Adrenal gland (tissue), 5 donors: Measurements from ENCODE around the gene PANX2.

Source experiments
- POLR2A ChIP-seq, 2 donors: fragments of 450-650 bp; IDR thresholded peaks; one replicate each; pipeline ENCODE4 v1.6.1; 2017; ENCODE audit warnings: antibody characterized with exemption in 2 of 2, mild to moderate bottlenecking in 2 of 2, moderate library complexity in 1 of 2
- TF ChIP-seq, protein P1 (sequence below), 6 experiments: fragments of 450-650 bp in 4 of 6; fragments of 200-600 bp in 2 of 6; sonication (generic) in 1 of 6; IDR thresholded peaks; 1 replicate in 5 of 6; 2 replicates in 1 of 6; pipeline versions ENCODE4 v1.5.1 to v1.8.0; 2016 to 2021; ENCODE audit warnings: antibody characterized with exemption in 6 of 6, mild to moderate bottlenecking in 2 of 6, moderate library complexity in 1 of 6
- donor health status: DM: no; HTN: no; CAD: no.

DNA sequence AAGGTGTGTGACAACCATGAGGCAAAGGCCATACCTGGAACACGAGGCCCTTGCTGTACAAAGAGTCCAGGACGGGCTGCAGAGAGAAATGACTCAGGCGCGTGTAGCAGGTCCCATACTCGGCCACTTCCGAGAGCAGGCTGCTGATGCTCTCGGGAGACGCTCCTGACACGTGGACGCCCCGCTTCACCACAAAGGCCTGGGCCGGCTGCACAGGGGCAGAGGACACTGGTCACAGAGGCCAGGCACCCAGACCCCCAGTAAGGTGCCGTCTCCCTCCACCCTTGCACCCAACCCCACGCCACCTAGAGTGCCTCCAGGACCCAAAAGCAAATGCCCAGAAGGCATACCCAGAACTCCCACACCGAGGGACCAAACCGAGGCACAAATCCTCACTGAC, 58.8 kb downstream of the PANX2 start:
- TF ChIP-seq, protein P1, sequence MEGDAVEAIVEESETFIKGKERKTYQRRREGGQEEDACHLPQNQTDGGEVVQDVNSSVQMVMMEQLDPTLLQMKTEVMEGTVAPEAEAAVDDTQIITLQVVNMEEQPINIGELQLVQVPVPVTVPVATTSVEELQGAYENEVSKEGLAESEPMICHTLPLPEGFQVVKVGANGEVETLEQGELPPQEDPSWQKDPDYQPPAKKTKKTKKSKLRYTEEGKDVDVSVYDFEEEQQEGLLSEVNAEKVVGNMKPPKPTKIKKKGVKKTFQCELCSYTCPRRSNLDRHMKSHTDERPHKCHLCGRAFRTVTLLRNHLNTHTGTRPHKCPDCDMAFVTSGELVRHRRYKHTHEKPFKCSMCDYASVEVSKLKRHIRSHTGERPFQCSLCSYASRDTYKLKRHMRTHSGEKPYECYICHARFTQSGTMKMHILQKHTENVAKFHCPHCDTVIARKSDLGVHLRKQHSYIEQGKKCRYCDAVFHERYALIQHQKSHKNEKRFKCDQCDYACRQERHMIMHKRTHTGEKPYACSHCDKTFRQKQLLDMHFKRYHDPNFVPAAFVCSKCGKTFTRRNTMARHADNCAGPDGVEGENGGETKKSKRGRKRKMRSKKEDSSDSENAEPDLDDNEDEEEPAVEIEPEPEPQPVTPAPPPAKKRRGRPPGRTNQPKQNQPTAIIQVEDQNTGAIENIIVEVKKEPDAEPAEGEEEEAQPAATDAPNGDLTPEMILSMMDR (IDR thresholded peaks at IDR 0.05), result no peak
- no peak for TF ChIP-seq POLR2A (IDR thresholded peaks at IDR 0.05)
